DOHH2 (cell line): ENCODE results near the gene SNX20.

ENCODE experiments used
- CTCF ChIP-seq: fragments of 200-600 bp; sonication (generic); IDR thresholded peaks from one replicate; pipeline ENCODE4 v1.5.1; 2014; ENCODE audit warnings: antibody characterized with exemption, mild to moderate bottlenecking, low read depth, low read length; ENCODE audit not compliant: poor library complexity, severe bottlenecking
- EZH2phosphoT487 ChIP-seq: fragments of 200-600 bp; sonication (generic); IDR thresholded peaks from 2 replicates; pipeline ENCODE4 v1.6.1; 2017; ENCODE audit warnings: borderline replicate concordance, mild to moderate bottlenecking, antibody characterized with exemption, low read length, moderate library complexity, mixed read lengths

DNA sequence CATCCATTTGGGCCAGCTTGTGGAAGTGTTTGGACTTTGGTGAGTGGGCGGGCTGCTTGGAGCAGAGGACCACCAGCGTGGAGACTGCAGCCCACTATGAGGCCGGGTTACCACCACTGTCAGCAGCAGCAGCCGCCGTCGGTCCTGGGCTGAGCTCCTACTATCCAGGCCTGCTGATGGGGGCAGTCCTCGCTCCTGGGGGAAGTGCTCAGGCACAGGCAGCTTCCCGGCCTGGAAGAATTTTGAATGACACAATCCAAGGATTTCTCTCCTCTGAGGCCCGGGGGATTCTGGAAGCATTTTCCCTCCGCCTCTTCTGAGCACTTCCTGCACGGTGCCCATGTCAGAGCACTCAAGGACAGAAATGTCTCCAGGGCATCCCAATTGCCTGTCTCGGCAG, 7.0 kb upstream of the SNX20 start:
- TF ChIP-seq CTCF (no peak), EZH2phosphoT487 (no peak)
